ENCODE measurements around the gene PRSS33.

The PRSS33 gene

DNA sequence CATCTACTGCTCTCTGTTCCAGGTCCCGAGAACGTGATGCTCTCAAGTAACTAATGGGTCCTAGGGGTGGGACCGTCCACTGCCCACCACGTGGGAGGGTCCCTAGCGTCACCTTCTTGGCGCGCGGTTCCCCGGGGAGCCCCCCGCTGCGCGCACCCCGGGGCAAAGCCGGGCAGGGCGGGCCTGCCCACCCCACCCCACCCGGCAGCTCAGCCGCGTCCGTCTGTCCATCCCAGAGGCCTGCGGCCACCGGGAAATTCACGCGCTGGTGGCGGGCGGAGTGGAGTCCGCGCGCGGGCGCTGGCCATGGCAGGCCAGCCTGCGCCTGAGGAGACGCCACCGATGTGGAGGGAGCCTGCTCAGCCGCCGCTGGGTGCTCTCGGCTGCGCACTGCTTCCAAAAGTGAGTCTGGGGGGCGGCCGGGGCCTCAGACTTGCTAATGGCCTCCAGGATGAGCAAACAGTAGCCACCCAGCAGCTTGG, 11.4 kb upstream of the PRSS33 start:
- DNase-seq, result no peak

DNA sequence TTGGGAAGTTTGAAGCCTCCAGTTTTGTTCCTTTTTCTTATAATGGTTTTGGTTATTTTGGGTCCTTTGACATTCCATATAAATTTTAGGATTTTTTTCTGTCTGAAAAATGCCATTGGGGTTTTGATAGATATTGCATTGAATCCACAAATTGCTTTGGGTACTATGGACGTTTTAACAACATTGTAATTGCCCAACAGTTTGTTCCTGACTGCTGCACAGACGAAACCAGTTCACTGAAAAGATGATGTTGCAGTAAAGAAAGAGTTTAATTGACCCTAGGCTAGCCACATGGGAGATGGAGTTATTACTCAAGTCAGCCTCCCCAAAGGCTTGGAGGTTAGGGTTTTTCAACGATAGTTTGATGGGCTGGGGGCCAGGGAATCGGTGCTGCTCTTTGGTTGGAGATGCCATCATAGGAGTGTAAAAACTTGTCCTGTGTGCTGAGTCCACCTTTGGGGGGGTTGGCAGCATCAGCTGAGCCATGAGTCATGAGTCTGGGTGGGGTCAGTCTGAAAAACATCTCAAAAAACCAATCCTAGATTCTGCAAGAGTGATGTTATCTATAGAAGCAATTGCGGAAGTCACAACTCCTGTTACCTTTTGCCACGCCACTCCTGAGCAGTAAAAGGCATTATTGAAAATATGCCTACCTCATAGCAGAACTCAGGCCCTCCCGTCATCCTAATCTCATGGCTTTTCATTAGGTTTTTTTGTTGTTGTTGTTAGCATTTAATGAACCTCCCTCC, 8.2 kb upstream of the PRSS33 start:
- no peak for DNase-seq

DNA sequence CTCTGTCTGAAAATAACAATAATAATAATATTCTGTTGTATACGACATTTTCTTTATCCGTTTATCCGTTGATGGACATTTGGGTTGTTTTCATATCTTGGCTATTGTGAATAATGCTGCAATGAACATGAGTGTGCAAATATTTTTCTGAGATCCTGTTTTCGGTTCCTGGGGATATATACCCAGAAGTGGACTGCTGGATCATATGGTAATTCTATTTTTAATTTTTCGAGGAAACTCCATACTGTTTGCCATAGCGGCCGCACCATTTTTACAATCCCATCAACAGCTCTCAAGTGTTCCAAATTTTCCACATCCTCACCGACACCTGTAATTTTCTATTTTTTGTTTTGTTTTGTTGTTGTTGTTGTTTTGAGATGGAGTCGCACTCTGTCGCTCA, 5.6 kb upstream of the PRSS33 start:
- DNase-seq, result no peak

DNA sequence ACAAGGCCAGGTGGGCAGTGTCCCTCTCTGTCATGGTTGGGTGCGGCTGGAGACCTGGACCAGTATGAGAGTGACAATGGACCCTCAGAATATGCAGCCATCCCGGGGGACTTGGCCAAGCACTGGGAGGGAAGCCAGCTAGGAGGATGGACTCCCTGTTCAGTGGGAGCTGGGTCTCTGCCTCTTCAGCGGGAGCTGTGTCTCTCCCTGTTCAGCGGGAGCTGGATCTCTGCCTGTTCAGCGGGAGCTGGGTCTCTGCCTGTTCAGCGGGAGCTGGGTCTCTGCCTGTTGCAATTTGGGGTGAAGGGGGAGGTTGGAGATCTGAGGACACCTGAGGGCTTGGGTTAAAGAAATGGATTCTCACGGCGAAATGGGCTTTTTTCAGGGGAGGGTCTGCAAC, 3.8 kb upstream of the PRSS33 start:
- DNase-seq, result no peak

DNA sequence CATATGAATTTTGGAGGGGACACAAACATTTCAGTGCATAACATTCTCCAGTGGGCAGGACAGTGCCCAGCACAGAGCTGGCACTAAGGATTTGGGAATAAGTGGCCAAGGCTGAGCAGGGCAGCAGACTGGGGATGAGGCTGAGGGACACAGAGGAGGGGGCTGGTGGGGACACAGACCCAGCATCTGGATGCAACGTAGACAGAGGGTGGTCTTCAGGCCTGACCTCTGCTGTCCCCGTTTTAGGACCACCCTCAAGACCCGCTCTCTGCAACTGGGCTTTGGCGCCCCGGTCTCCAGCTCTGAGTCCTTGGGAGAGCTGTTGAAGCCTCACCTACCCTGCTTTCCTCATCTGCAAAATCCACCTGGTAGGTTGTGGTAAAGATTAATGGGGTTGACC, 3.3 kb upstream of the PRSS33 start:
- no peak for DNase-seq

DNA sequence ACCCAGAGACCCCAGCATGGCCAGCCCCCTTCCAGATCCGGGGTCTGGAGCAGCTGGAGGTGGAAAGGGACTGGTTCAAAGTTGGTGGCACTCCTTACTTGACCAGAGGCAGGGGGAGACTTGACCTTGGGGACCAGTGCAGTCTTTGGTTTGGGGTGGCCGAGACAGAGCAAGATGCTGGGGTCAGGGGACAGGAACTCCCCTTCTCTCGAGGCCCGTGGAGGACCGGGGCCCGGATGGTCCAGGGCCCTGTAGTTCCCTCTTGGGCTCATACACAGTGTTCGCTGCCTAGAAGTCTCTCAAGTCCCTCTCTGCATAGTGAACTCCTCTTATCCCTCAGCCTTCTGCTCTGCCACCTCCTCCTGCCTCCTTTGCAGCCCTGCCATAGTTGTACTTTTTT, 601 bp upstream of the PRSS33 start:
- DNase-seq, result no peak

DNA sequence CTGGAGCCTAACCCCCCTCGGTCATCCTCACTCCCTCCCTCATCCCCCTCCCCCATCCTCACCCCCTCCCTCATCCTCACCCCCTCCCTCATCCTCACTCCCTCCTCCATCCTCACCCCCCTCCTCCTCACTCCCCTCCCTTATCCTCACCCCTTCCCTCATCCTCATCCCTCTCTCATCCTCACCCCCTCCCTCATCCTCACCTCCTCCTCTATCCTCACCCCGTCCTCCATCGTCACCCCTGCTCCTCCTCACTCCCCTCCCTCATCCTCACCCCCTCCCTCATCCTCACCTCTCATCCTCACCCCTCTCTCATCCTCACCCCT, 571 bp downstream of the PRSS33 start:
- no peak for DNase-seq

DNA sequence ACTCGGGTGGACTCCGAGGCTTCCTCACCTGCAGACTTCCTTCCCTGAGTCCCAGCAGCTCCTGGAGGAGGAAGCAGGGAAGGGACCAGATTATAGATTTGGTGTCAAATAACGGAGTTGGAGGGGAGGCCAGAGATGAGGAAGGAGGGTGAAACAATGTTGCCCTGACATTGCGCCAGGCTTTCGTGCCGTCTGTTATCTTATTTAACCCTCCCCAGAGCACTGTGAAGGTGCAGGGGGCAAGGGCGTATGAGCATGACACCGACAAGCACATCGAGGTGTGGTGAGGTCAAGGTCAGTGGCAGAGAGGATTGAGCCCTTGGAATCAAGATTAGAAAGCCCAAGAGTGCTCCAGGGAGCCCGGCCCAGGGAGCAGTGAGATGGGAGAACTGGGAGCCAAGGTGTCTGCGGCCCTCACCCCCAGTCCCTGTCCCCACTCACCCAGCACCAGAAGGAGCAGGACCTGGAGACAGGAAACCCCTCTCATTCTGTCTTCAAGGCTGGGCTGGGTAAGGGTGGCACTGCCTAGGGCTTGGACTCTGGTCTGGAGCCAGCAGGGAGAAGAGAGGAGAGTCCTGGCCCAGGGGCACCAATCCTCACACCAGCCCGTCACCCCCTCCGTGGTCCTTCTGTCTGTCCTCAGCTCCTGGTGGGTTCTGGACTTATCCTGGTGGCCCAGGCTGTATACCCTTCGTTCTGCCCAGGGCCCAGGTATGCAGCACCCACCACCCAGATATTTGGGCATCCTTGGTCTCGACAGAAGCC, 1.1 kb downstream of the PRSS33 start:
- no peak for DNase-seq

DNA sequence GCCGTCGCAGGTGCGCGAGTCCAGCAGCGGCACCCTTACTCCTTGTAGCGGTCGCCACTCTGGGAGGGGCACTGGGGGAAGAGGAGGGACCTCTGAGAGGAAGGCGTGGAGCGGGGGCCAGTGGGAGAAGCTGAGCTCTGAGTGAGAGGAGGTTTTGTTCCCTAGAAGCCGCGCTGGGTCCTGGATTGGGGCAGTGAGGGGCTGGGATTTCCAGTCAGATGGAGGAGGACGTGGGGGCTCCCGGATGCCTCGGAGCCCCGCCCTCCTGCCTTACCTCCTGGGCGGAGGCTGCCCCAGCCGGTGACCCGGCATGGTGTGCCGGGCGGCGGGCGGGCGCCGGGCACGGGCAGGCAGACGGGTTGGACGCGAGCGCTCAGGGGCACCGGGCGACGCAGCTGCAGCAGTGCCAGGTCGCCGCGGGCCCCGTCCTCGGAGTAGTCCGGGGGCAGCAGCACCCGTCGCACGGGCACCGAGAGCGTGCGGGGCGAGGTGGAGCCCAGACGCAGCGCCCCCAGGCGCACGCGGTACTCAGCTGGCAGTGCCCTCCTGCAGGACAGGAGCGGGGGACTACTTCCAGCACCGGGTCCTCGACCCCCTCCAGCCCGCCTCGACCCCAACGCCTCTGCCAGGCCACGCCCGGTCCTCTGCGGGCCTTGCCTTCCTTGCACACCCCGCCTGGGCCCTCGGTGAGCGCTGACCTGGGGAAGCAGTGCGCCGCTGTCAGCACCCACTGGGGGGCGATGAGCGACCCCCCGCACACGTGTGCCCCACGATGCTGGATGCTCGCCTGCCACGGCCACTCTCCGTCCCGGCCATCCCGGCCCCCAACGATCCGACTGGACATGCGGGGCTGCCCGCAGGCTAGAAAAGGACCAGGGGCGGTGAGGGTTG, 2.0 kb downstream of the PRSS33 start:
- DNase-seq, result no peak

DNA sequence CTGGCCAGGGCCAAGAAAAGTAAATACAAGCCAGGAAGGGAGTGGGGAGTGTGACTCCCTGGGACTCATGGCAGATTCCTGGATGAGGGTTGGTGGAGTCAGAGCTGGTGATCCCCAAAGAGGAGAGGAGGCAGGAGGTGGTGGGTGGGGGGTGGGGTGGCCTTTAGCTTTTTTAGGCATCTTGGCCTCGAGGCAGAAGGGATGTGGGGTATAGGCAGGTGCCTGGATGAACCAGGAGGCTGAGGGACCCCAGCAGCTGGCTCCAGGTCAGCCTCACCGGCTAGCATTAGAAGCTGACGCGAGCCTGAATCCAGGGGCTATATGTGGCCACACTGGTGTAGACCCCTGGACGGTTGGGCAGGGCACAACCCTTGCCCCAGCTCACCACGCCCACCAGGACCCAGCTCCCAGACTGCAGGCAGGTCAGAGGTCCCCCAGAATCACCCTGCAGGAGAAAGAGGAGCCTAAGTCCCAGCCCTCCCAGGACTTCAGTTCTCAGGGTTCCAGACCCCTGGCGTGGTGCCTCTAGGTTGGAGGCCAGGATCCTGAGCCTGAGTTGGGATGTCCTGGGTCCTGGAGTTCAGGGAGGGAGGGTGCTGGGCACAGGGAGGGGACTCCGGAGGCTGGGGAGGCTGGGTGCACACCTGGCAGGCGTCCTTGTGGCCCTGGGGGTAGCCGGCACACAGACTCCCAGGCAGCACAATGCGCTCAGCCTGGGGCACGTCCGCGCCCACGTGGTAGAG, 2.8 kb downstream of the PRSS33 start:
- DNase-seq, result no peak

DNA sequence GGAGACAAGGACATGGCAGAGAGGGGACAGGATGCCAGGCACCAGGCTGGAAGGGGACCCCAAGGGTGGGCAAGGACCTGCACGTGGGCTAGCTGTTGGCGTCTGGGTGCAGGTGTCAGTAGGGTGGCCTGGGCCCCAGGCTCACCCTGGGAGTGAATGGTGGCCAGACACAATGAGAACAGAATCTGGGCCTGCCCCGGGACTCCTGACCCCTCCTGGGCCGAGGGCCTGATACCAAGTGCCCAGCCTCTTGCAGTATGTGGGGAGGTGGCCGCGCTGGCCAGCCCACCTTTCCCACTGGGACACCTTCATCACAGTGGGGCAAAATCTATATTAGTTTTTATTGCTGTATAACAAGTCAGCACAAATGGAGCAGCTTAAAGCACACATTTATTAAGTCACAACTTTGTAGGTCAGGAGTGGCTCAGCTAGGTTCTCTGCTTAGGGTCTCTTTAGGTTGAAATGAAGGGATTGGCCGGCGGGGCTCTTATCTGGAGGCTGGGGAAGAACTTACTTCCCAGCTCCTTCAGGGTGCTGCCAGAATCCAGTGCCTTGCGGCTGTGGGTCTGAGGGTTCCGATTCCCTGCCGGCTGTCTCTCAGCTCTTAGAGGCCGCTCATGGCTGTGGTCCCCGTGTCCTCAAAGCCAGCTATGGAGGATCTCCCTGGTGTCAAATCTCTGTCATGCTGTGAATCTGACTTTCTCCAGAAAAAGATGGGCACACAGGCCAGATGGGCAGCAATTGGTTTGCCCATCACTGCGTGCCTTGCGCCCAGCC, 3.6 kb downstream of the PRSS33 start:
- DNase-seq, result no peak

DNA sequence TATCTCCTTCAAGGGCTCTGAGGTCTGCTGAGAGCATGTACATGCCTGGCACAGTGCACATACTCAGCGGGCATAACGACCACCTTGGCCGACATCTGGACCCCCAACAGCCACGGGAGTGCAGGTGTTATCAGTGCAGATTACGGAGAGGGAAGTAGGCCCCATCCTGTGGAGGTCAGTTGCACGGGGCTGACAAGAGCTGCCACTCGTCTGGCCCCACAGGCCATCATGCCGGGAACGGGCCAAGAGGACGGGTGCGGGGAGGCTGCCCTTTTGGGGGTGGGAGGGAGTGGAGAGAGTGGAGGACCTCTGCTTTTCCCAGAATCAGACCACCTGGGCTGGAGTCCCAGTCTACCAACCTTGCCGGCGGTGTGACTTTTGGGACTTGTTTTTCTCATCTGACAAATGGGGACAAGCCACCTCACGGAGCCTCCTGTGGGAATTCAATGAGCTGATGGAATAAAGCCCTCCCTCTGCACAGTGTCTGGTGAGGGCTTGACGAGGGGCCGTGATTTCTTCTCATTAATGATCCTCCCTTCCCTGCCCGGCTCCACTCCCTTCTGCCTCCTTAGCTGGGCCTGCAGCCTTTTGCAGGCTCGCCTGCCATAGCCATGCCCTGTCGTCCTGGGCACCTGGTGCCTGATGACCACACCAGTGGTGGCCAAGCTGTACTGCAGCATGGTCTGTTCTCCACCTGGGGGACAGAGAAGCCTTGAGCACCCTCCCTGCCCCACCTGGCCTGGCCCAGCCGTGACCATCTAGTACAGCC, 4.6 kb downstream of the PRSS33 start:
- DNase-seq, result no peak

DNA sequence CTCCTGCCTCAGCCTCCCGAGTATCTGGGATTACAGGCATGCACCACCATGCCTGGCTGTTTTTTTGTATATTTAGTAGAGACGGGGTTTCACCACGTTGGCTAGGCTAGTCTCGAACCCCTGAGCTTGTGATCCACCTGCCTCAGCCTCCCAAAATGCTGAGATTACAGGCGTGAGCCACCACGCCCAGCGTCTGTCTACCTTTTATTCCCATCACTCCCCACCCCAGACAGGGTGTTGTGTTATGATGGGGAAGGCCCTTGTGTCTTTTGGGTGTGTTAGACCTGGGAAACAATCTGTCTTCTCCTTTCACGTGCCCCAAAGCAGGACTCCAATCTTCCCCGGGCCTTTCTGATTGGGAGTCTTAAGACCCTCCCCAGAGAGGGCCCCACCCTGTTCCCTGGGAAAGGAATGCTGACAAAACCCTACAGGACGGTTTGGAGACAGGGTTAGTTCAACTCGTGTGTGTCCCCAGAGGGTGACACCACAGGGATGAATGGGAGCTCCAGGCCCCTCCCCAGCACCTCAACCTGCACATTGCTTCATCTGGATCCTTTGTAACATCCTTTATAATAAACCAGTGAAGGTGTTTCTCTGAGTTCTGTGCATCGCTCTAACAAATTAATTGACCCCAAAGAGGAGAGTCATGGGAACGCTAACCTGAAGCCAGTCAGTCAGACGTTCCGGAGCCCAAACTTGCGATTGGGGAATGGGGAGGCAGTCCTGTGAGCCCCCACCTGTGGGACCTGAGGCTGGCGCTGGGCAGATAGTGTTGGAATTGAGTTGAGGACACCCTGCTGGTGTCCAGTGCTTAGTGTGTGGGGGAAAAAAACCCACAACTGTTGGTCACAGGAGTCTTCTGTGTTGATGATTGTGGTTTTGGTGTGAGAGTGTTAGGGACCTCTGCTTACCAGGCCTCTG, 7.1 kb downstream of the PRSS33 start:
- no peak for DNase-seq

DNA sequence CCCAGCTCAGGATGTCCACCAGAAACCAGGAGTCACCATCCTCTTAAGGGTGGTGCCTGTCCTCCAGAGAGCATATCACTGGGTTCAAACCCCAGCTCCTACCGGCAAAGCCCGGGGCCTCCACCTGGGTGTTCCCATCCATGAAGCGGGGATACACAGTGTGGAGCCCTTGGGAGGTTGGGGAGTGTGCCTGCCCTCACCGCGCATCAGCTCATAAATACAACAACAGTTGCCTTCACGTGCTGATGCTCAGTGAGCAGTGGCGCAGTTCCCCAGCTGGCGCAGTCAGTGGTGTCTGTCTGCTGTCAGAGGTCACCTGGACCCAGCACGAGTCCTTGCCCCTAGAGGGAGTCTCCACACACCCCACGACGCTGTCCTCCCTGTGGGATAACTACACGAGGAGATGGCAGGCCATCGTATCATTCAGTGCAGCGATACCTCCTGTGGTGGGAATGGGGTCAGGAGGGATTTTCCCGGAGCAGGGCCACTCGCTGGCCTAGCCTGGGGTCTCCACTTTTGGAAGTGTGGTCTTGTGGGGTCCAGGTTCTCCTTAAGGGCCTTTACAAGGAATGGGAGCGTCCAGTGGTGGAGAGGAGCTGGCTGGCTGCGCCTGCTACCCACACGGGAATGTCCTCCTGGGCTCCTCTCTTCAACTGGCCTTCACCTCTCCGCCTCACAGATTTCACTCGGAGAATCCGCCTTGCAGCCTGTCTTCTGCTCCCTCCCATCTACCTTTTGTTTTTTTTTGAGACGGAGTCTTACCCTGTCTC, 8.0 kb downstream of the PRSS33 start:
- DNase-seq, result no peak

DNA sequence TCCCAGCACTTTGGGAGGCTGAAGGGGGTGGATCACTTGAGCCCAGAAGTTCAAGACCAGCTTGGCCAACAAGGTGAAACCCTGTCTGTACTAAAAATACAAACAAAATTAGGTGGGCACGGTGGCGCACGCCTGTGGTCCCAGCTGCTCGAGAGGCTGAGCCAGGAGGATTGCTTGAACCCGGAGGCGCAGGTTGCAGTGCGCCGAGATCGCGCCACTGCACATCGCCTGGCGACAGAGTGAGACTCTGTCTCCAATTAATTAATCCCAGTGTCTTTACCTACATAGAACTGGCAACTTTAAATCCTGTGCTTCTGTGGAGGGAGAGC, 8.8 kb downstream of the PRSS33 start:
- no peak for DNase-seq

DNA sequence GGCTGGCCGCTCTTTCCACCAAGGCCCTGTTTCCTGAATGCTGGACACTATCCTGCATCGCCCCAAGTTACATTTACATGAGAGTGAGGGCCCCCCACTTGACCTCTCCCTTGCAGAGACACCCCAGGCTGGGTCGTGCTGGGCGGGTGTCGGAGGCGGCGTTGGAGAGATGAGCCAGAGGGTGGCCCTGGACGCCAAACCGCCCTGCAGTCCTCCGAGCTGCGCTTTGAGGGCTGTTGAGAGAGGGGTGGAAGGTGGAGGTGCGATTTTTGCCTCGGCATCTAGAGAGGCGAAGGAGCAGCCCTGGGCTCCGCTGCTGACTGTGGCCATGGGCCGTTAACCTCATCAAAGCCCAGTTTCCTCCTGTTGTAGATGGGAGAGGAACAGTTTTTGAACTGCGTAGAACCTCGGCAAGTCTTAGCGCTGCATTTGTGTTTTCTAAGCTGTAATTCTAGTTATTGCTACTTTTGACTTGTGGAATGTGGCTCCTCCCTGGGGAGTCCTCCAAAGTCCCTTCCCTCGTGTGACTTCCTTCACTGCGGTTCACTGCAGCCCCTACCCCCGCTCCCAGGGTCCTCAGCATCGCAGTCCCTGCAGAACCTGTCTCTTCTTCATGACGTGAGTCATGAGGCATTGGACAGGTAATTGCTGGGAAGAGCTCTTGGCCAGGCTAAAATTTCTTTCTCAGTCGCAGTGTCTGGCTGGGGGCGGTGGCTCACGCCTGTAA, 9.3 kb downstream of the PRSS33 start:
- DNase-seq, result no peak

DNA sequence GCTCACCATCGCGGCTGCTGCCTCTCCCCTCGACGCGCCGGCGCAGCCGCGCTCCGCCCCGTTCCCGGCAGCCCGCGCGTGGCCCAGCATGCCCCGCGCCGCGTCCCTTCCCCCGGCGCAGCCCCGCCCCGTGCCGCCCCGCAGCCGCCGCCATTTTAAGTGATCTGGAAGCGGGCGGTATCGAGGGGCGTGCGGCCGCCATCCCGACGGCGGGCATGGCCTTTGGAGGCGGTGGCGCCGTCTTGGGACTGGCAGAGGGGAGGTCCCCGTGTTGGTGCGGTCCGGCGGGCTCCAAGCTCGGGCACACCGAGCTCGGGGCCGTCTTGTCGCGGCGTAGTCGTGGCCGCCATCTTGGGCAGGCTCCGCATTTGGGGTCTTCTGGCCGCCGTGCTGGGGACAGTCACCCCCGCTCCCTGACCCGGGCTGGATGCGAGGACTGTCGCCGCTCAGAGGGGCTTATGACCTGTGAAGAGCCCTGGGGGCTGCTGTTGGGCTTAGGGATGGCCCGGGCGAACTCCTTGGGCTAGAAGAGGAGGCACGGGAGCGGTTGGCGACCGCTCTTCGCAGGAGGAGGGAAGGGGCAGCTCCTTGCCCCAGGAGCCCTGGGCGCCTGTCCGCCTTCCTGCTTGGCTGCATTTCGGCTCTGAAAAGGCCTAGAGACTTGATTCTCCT, 10.0 kb downstream of the PRSS33 start, which contains the start of gene ELOB:
TSS of gene ELOB (minus strand) at position 50 of the 672 bp plus-strand sequence. CDS start at position 9, 41 bp downstream.
- no peak for DNase-seq
